ENCODE data around the gene GPC5.

GPC5 gene

DNA sequence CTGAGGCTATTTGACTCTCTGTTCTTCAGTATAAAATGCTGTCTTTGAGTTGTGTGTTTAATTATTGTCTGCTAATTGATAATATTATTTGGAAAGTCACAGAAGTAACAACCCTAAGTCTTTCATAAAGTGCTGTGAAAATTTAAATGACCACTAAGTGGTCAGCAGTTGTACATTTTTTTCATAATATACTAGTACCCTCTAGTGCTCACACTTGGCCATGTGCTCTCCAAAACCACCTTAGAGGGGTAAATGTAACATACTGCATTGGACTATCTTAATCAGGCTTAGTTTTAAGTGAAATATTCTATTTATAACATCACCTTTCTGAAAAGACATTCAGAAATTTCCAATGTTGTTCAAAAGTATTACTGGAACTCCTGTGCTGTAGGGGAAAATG is 745.3 kb downstream of the GPC5 start:
- DNase-seq (ENCODE audit: low read depth), result no peak
- H3K4me3 ChIP-seq (ENCODE audit: low read depth, low read length), result no peak overlapping the region

DNA sequence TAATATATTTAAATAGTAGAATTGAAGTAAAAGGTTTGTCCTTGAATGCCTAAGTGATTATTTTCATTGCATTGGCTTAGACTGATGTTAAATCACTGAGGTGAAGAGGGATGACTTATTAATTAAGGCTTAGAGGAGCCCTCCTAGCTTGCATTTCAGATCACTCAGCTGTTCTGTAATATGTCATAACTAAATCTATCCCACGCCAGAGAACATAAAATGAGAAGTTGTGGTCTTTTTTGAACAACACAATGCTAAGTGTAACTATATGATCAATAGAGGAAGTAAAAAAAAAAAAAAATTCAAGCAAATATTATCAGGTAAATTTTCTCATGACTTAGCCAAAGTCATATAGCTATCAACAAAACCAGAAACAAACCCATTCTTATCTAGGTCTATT is 752.2 kb downstream of the GPC5 start:
- no peak overlapping the region for H3K4me3 ChIP-seq (ENCODE audit: low read depth, low read length)
- DNase-seq (ENCODE audit: low read depth), result no peak

DNA sequence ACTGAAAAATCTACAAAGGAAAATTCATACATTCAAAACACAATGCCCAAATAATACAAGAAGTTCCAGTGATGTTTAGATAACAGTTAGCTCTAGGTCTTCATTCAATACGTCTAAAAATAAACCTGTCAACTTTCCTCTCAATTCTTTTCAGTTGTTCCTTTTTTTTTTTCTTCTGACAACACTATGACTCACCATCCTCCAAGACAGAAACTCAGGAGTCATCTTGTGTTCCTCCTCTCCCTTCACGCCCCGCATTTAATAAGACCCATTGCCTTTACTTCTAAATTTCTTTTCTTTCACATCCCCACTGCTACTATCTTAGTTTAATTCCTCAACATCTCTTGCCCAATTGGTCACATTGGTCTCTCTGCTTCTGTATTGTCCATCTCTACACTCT is 759.9 kb downstream of the GPC5 start:
- H3K4me3 ChIP-seq (ENCODE audit: low read depth, low read length), result no peak overlapping the region
- DNase-seq (ENCODE audit: low read depth), result peak; percentile 53

DNA sequence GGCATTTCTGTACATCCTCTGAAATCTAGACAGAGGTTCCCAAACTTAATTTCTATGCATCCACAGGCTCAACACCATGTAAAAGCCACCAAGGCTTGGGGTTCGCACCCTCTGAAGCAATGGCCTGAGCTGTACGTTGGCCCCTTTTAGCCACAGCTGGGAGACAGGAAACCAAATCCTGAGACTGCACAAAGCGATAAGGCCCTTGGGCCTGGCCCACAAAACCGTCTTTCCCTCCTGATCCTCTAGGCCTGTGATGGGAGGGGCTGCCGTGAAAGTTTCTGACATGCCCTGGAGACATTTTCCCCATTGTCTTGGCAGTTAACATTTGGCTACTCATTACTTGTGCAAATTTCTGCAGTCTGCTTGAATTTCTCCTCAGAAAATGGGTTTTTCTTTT is 766.4 kb downstream of the GPC5 start:
- DNase-seq (ENCODE audit: low read depth), result no peak
- no peak overlapping the region for H3K4me3 ChIP-seq (ENCODE audit: low read depth, low read length)

DNA sequence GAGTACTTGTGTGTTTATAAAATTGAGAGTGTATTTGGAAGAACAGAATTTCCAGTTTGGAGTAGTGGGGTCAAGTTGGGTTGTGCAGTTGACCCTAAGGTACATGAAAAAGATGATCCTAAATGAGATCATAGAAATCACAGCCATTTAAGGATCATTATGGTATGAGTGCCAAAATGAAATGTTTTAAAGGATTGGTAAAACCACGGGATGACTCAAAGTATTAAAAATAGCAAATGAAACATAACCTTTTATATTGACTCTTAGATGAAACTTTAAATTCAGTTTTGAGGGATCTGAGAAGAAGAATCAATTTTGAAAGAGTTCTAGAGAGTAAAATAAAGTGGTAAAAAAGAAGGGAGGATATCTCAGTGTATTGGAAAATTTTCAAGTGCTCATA is 773.8 kb downstream of the GPC5 start:
- no peak for DNase-seq (ENCODE audit: low read depth)
- H3K4me3 ChIP-seq (ENCODE audit: low read depth, low read length), result no peak overlapping the region

DNA sequence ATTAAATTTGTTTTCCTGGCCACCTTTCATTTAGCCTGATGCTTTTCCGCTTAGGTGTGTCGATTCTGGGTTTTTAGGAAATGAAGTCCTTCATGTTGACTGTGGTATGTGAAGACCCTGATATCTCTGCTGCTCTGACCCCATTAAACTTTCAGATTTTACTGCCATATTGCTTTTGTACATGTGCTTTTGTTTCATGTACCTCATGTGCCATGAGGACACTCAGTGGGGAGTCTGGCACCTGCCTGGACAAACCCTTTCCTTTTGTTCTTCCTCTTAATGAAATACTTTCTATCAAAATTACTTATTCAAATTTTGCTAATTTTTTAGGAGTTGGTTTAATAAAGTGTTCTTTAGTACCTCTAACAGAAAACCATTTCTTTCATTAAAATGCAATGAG is 774.8 kb downstream of the GPC5 start:
- DNase-seq (ENCODE audit: low read depth), result no peak

DNA sequence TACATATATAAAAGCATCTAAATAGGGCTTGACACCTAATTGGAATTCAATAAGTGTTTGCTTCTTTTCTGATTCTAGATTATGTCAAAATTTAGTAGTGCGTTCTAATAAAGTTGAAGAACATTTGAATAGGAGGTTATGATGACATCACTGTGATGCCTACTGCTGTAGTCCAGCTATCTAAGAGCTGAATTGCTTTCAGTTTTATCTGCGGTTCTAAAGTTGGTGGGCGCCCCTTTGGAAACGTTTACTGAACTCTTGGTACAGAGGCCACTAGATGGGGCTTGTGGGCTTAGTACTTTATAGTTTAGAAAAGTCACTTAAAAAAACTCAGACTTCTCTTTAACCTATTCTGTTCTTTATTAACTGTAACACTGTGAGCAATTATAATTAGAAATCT is 776.9 kb downstream of the GPC5 start:
- DNase-seq (ENCODE audit: low read depth), result peak; percentile 23

More for the DNA sequence above, 774.8 kb downstream of the GPC5 start:
- H3K4me3 ChIP-seq (ENCODE audit: low read depth, low read length), result no peak overlapping the region

DNA sequence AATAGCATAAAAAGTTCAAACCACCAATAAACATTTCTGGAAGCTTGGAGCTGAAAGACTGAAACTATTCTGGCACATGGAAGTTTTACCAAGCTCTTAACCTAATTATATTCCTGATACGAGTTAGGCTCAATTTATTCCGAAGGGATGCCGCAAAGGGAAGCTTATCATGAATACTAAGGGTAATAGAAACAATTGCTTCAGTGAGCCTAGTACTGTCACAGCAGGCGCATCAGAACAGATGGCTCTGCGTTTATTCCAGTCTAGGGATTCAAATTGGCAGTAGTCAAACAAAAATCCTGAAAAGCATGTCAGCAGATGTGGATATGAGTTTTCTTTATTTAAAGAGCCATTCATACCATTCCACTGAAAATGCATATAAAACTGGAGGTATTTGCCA is 779.5 kb downstream of the GPC5 start:
- H3K4me3 ChIP-seq (ENCODE audit: low read depth, low read length), result no peak overlapping the region
- DNase-seq (ENCODE audit: low read depth), result no peak

More for the DNA sequence above, 776.9 kb downstream of the GPC5 start:
- no peak overlapping the region for H3K4me3 ChIP-seq (ENCODE audit: low read depth, low read length)

DNA sequence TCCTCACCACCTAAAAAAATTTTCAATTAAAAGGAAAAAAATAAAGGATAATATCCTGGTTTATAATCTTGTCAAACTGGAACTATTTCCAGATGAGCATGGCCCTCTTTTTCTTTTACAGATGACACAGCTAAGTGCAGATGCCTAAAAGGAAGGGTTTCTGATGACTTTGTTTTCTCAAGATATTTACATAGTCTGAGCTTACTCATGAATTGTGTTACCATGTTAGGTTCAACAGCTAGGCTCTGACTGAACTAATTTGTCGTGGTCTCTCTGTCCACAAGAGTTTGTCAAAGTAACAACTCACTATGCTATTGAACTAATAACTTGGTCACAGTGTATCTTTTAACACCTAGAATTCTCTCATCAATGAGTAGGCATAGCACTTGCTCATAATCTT is 780.8 kb downstream of the GPC5 start:
- no peak overlapping the region for H3K4me3 ChIP-seq (ENCODE audit: low read depth, low read length)
- DNase-seq (ENCODE audit: low read depth), result no peak

DNA sequence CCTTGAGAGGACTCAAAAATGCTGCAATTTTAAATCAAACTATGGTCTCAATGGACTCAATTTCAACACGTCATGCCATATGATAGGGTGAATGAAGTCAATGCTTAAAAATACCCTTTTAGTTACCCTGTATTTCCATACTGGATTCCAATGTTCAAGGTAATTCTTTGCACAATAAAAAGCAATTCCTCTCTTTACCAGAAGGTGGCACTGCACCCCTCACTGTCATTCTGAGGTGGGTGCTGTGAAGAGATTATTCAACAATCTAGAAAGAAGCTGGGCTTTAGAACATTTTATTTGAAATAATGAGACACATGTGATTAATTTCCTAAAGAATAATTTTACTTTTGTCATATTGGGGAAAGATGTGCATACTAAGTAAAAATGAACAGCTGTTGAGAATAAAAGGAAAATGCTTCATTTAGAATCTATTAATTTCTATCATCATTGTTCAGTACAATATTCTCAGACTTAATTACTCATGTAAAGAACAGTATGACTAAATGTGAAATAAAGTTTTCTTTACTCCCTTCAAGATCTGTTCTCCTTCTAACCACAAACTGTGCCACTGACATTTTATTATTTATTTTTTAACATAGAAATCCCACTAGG is 789.1 kb downstream of the GPC5 start:
- H3K4me3 ChIP-seq (ENCODE audit: low read depth, low read length), result no peak overlapping the region
- no peak for DNase-seq (ENCODE audit: low read depth)

DNA sequence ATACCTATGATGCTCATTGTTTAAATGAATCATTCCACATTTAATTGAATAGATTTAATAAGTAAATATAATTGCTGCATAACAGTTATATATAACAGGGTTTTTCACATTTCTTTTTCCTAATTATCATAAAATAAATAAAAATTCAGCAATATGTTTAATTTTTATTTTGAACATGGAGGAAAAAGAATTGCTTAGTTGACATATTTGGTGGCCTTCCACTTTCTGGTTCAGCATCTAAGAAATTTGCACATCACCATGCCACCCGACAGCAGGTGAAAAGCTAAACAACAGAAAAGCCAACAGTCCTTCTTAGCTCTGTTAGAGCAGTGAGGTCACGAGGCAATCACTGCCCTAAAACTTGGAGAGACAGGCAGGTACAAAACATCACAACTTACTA is 790.2 kb downstream of the GPC5 start:
- DNase-seq (ENCODE audit: low read depth), result no peak
- H3K4me3 ChIP-seq (ENCODE audit: low read depth, low read length), result no peak overlapping the region

DNA sequence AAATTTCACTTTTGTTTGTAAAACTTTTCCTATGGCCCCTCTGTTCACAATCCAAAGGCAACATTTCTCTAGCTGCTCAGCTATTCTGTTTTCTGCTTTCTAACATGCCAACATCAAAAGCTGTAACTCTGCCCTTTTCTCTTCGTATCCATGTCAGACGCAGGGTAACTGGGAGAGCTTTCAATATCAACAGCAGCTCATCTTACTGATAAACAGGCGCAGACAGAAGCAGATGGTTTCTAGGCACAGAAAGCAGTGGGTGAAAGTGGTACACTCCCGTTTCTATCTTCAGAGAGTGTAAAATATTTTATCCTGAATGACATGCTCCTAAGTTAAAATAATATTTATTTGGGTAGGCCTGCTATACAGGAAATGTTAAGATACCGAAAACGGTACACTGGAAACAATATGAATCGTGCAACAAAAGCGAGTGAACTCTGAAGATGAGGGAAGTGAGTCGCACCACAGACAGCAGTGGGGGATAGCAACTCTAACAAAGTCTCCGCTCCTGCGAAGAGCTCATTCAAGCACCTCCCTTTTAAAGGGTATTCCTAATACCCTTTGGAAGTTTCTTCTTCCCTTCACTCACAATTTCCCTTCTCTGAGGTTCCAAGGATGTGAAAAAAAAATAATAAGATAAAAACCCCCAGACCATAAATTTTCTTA is 798.3 kb downstream of the GPC5 start:
- H3K4me3 ChIP-seq (ENCODE audit: low read depth, low read length), result no peak overlapping the region

DNA sequence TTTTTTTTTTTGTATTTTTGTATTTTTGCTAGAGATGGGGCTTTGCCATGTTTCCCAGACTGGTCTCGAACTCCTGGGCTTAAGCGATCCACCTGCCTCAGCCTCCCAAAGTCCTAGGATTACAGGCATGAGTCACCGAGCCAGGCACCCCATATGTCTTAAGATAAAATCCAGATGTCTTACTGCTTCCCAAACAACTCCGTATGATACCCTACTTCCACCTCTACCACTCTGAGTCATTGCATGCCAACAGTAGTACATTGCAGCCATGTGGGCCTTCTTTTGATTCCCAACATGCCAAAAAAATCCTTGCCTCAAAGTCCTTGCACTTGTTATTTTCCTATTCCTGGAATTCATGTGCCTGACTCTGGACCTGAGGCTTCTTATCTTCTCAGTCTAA is 799.2 kb downstream of the GPC5 start:
- H3K4me3 ChIP-seq (ENCODE audit: low read depth, low read length), result no peak overlapping the region
- DNase-seq (ENCODE audit: low read depth), result no peak

More for the DNA sequence above, 798.3 kb downstream of the GPC5 start:
- DNase-seq (ENCODE audit: low read depth), result no peak

DNA sequence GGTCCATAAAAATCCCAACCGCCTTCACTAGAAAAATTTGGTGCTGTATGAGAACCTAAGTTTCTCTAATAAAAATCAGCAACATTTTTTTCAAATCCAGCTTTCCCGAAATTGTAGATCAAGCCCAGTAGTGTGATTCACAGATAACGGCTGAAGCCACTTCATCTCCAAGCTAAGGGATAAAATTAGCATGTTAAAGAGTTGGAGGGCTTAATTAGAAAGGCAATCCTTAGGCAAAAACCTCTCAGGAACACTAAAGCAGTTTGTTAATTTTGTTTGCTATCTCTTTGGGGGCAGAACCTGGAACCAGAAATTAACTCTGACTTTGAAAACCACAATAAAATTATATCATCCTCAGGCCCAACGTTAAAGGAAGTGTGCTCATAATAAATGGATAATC is 820.2 kb downstream of the GPC5 start:
- H3K4me3 ChIP-seq (ENCODE audit: low read depth, low read length), result no peak overlapping the region

DNA sequence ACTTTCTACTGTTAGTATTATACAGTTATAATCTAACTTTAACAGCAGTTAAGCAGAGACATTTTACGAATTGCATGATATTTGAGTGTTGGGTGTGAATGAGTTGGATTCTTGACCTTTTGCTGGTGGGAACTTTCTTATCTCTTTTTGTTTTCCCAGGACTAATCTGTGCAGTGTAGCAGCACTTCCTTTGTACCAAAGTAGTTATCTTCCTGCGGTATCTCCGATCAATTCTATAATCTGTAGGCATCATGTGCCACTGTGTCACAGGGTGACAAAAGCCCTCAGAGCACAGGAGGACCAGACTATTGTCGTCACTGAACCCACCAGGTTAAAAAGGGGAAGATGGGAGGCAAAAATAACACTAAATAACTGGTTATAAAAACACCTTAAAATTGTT is 823.5 kb downstream of the GPC5 start:
- DNase-seq (ENCODE audit: low read depth), result no peak
- no peak overlapping the region for H3K4me3 ChIP-seq (ENCODE audit: low read depth, low read length)

More for the DNA sequence above, 820.2 kb downstream of the GPC5 start:
- DNase-seq (ENCODE audit: low read depth), result no peak

DNA sequence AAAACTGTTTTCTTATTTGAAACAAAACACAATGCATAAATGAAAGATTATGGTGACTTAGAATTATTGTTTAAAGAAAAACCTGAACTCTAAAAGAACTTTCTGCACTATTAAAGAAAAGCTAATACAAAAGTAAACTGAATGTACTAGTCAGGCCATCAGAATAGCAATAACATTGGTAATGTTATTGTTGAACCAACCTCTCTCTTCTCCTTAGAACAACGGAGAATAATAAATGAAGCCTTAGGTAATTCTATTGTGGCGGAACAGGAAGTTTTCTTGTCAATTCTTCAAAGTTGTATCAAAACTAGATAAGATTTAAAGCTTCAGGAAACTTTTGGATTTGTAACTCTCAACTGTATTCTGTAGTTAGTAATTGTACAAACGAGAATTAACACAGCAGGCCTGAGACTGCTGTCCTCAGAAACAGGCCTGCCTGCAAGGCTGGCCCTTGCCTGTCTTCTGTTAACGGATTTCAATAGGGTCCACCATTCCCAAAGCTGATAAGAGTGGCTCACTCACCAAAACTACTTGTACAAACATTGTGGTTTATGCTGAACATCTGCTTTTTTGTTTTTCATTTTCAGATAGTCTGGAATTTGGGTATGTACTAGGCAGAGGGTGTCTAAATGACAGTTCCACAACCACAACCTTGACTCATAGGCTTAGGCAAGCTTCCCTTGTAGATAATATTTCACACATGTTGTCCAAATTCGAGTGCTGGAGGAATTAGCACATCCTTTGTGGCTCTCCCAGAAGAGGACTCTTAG is 825.8 kb downstream of the GPC5 start:
- no peak overlapping the region for H3K4me3 ChIP-seq (ENCODE audit: low read depth, low read length)
- DNase-seq (ENCODE audit: low read depth), result peak; percentile 72

DNA sequence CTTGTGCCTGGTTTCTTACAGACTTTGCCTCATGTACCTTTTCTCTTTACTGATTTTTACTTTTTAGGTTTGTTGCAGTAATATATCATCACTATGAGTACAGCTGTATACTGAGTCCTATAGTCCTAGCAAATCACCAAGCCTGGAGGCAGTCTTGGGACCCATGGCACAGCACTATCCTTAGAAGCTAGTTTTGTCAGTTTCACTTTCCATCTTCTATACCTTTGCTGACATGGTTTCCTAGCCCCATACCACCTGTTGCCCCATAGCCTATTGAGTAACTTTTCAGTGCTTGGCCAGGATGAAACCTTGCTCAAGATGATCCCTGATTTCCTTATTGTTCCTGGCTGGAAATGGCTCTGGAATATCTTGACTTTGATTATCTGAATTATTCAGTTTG is 826.4 kb downstream of the GPC5 start:
- DNase-seq (ENCODE audit: low read depth), result no peak
- no peak overlapping the region for H3K4me3 ChIP-seq (ENCODE audit: low read depth, low read length)

DNA sequence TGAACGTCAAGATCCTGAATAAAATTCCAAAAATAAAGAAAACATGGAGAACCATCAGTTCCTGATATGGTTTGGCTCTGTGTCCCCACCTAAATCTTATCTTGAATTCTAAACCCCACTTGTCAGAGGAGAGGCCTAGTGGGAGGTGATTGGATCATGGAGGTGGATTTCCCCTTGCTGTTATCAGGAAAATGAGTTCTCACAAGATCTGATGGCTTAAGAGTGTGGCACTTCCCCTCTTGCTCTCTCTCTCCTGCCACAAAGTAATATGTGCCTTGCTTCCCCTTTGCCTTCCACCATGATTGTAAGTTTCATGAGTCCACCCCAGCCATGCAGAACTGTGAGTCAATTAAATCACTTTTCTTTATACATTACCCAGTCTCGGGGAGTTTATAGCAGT is 827.4 kb downstream of the GPC5 start:
- no peak for DNase-seq (ENCODE audit: low read depth)
- no peak overlapping the region for H3K4me3 ChIP-seq (ENCODE audit: low read depth, low read length)

DNA sequence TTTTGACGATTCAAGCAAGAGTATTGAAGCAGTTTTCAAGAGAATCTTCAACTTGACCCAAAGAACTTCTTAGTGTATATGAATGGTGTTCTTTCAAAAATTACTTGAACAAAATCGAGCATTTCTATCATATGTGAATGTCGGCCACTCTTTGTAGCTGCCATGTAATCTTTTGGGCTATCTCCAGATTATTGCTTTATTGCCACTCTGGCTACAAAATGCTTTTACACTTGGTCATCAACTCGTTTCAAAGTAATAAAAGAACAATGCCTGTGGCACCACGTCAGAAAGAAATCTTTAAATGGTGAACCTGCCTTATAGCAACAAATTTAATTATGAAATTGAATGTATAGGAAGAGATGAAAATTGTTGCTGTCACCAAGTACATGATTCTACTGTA is 834.5 kb downstream of the GPC5 start:
- DNase-seq (ENCODE audit: low read depth), result no peak

DNA sequence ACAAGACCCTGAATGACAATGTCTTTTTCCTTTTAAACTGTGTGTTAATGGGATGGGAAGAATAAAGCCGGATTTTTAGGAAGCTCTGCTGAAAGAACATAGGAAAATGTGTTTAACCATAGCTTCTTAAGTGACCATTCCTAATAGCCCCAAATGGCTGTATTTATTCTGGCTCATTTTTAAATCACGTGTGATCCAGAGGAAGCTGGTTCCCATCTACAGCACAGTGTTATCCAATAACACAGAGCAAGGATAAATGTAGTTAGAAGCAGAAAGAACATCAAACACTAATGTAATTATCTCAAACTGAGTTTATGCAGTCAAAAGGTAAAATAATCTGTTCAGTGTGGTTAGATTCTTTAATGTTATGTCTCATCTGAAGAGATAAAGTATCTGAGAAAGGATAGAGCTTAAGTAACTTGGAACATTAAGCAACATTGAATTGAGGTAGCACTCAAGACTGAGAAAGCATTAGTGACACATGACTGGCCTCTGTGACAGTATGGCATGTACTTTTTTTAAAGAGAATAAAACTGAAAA is 853.3 kb downstream of the GPC5 start:
- no peak overlapping the region for H3K4me3 ChIP-seq (ENCODE audit: low read depth, low read length)
- no peak for DNase-seq (ENCODE audit: low read depth)

More for the DNA sequence above, 834.5 kb downstream of the GPC5 start:
- no peak overlapping the region for H3K4me3 ChIP-seq (ENCODE audit: low read depth, low read length)
